ENCODE data around the gene ZDHHC8. TPM values are rescaled to one million over a fixed set of nuclear protein-coding genes. Genes with fewer than 3 reads are reported as not detected.
A peak's percentile ranks its signal among the peaks of the same experiment; 100 is the strongest.

Gene ZDHHC8
- total RNA-seq, 1 experiment from 2014 or later = 78.4 TPM

DNA sequence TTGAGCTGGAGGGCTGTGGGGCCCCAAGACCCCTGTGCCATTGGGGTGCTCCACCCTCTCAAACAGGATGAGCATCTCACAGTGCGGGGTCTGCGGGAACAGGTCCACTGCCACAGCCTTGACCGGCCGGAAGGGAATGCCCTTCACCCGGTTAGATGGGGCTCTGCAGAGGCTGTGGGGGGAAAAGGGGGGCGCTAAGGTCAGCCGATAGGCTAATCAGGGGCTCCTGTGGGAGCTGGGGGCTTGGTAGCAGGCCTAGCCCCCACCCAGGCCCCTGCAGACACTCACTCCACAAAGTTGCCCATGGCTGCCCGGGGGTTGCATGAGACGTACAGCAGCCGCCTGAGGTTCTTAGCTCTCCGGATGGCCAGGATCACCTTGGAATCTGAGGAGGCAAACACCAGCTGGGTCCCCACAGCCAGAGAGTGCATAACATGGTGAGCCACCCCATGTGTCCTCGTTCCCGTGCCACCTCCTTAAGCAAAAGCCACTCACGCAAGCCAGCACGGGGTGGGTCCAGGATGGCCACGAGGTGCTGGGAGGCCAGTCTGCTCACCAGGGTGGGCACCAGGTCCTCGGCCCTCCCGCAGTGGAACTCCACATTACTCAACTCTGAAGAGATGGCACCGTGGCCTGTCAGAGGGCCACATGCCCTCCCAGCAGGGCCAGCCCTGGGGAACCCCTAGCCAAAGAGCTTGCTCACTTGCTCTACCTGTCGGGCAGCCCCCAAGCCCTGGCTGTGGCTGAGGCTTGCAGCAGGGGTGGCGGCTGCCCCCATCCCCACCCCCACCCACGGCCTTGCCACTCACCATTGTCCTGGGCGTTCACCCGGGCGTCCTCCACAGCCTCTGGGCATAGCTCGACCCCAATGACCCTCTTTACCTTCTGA, 18.7 kb upstream of the ZDHHC8 start:
- peaks cover 86% of the 10 kb centered on the region for H3K36me3 Mint-ChIP-seq (ENCODE audit: insufficient read depth, unreplicated experiment)

DNA sequence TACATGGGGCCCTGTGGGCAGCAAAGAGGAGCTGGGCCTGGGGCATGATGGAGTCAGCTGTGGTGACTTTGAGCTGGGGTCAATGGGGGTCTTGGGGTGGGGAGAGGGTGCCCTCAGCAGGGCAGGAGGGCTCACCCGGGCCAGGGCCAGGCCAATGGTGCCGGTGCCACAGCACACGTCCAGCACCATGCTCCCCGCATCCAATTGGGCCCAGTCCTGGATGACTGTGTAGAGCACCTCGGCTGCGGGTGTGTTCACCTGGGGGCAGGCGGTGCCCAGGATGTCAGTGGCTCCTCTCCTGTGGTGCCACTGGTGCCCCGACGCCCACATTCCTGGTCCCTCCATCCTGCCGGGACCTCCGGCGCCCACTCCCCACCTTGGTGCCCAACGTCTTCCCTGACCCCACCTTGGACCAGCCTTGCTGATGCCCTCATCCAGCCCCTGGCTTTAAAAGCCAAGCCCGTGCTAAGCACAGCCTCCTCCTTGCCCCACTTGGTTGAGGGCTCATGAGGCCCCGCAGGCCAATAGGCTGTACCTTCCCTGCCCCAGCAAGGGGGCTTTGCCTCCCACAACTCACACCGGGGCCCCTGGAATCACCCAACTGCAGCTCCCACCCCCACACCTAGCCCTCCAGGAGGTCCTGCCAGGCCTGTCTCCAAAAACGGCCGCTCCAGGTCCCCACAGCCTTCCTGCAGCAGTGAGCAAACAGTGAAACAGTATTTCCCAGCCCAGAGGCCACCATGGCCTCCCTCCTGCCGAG, 17.9 kb upstream of the ZDHHC8 start:
- Mint-ChIP-seq H3K9me3 (ENCODE audit: low read depth, unreplicated experiment) (no peaks in the 10 kb centered on the region), H3K27me3 (ENCODE audit: unreplicated experiment) (no peaks in the 10 kb centered on the region), H3K27ac (ENCODE audit: unreplicated experiment) (peak overlapping the region; percentile 67), H3K36me3 (ENCODE audit: insufficient read depth, unreplicated experiment) (peaks cover 87% of the 10 kb centered on the region), H3K4me1 (ENCODE audit: low read depth, unreplicated experiment) (no peaks in the 10 kb centered on the region), H3K4me3 (ENCODE audit: low read depth, unreplicated experiment) (peak overlapping the region; percentile 24)
- no peak for DNase-seq
- intact Hi-C loops (cut with micrococcal nuclease; ENCODE audit: unreplicated experiment) = no loop called here
- CTCF ChIA-PET = no interaction called here
- no TSS peak for BruUV-seq (replicated peaks)
- TF ChIP-seq, protein P1, sequence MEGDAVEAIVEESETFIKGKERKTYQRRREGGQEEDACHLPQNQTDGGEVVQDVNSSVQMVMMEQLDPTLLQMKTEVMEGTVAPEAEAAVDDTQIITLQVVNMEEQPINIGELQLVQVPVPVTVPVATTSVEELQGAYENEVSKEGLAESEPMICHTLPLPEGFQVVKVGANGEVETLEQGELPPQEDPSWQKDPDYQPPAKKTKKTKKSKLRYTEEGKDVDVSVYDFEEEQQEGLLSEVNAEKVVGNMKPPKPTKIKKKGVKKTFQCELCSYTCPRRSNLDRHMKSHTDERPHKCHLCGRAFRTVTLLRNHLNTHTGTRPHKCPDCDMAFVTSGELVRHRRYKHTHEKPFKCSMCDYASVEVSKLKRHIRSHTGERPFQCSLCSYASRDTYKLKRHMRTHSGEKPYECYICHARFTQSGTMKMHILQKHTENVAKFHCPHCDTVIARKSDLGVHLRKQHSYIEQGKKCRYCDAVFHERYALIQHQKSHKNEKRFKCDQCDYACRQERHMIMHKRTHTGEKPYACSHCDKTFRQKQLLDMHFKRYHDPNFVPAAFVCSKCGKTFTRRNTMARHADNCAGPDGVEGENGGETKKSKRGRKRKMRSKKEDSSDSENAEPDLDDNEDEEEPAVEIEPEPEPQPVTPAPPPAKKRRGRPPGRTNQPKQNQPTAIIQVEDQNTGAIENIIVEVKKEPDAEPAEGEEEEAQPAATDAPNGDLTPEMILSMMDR (IDR thresholded peaks at IDR 0.05; ENCODE audit: unreplicated experiment) = no peak

More for the DNA sequence above, 18.7 kb upstream of the ZDHHC8 start:
- TF ChIP-seq, protein P1 (IDR thresholded peaks at IDR 0.05; ENCODE audit: unreplicated experiment) = no peak
- Mint-ChIP-seq H3K4me3 (ENCODE audit: low read depth, unreplicated experiment) (no peak overlapping the region), H3K4me1 (ENCODE audit: low read depth, unreplicated experiment) (no peaks in the 10 kb centered on the region), H3K9me3 (ENCODE audit: low read depth, unreplicated experiment) (no peaks in the 10 kb centered on the region), H3K27me3 (ENCODE audit: unreplicated experiment) (no peaks in the 10 kb centered on the region), H3K27ac (ENCODE audit: unreplicated experiment) (no peak overlapping the region)
- no peak for DNase-seq
- BruUV-seq (replicated peaks) = no TSS peak
- intact Hi-C loops (cut with micrococcal nuclease; ENCODE audit: unreplicated experiment) = no loop called here
- CTCF ChIA-PET = no interaction called here

DNA sequence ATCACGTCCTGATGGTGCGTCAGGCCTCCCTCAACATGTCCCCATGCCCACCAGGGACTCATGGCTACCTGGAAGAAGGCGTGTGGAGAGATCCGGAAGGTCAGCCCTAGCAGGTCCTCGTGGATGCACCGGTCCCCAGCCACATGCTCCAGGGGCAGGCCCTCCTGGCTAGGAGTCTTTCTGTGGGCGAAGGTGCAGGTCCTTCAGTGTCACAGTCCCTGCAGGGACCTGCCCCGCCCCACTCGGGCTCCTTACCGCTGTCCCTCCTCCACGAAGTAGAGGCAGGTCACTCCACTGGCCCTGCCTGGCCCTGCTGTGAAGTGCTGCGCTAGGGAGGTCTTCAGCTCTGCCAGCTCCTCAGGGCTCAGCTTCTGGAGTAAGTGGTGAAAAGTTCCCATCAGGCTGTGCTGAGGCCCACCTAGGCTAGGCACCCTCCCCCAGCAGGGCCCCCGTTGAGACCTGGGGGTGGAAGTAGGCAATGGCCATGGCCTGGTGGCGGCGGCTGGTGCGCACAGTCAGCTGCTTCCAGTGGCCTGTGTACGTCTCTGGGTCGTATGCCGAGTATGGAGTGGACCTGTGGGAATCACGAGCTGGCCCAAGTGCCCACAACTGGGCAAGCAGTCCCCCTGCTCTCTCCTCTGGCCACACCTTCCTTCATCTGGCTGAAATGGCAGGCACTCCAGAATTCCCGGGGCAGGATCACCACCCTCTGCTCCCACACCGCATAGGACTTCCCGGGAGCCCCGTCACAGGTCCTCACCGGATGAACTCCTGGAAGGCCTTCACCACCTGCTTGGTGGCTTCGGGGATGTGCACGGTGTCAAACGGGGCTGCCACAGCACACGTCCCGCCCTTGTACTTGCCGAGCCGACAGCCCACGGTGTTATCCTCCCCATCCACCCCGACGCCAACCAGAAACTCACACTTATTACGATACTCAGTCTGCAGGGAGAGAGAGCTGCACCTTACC, 16.8 kb upstream of the ZDHHC8 start:
- peaks cover 91% of the 10 kb centered on the region for H3K36me3 Mint-ChIP-seq (ENCODE audit: insufficient read depth, unreplicated experiment)
- intact Hi-C loops (cut with micrococcal nuclease; ENCODE audit: unreplicated experiment) = no loop called here
- TF ChIP-seq, protein P1 (IDR thresholded peaks at IDR 0.05; ENCODE audit: unreplicated experiment) = no peak
- CTCF ChIA-PET = no interaction called here
- H3K4me1 Mint-ChIP-seq (ENCODE audit: low read depth, unreplicated experiment) = no peaks in the 10 kb centered on the region
- no peaks in the 10 kb centered on the region for H3K27me3 Mint-ChIP-seq (ENCODE audit: unreplicated experiment)
- H3K27ac Mint-ChIP-seq (ENCODE audit: unreplicated experiment) = peak overlapping the region; percentile 67
- BruUV-seq (replicated peaks) = no TSS peak
- H3K4me3 Mint-ChIP-seq (ENCODE audit: low read depth, unreplicated experiment) = peak overlapping the region; percentile 95
- DNase-seq = no peak
- H3K9me3 Mint-ChIP-seq (ENCODE audit: low read depth, unreplicated experiment) = no peaks in the 10 kb centered on the region
